HepG2 (cell line): ENCODE measurements around the gene BLVRB. TPM values are rescaled to one million over a fixed set of nuclear protein-coding genes. Genes with fewer than 3 reads are reported as not detected.

Source experiments
- CCAR2 ChIP-seq: fragments of 200-400 bp; formaldehyde crosslinking; optimal IDR thresholded peaks from 2 replicates; pipeline ENCODE3; 2018; ENCODE audit warnings: low read depth, mild to moderate bottlenecking, low read length, moderate library complexity
- HNF4G ChIP-seq, 2 experiments: sonication (generic) in 1 of 2; formaldehyde crosslinking in 1 of 2; IDR thresholded peaks; 2 replicates each; pipeline versions ENCODE4 v1.4.0 to v1.6.1; 2011 to 2020; ENCODE audit warnings: borderline replicate concordance in 2 of 2, low read depth in 2 of 2, mild to moderate bottlenecking in 2 of 2, low read length in 1 of 2, missing genetic modification reagents in 1 of 2, moderate library complexity in 1 of 2
- HOXA5 ChIP-seq: sonication (generic); formaldehyde crosslinking; IDR thresholded peaks from 2 replicates; pipeline ENCODE4 v1.4.0; 2020; ENCODE audit warnings: missing genetic modification reagents
- KDM5A ChIP-seq: fragments of 200-600 bp; sonication (generic); IDR thresholded peaks from 2 replicates; pipeline ENCODE4 v1.7.0; 2018; ENCODE audit warnings: antibody characterized with exemption, mild to moderate bottlenecking, low read length, borderline replicate concordance
- KDM6A ChIP-seq: IDR thresholded peaks from 2 replicates; pipeline ENCODE4 v1.6.1; 2016; ENCODE audit warnings: low read depth
- MAFG ChIP-seq: sonication (generic); formaldehyde crosslinking; IDR thresholded peaks from 2 replicates; pipeline ENCODE4 v1.5.1; 2020; ENCODE audit warnings: mild to moderate bottlenecking, missing genetic modification reagents
- MATR3 ChIP-seq: sonication (generic); formaldehyde crosslinking; IDR thresholded peaks from 2 replicates; pipeline ENCODE4 v1.4.0; 2020; ENCODE audit warnings: missing genetic modification reagents
- MED13 ChIP-seq: sonication (generic); formaldehyde crosslinking; IDR thresholded peaks from 2 replicates; pipeline ENCODE4 v1.5.0; 2020; ENCODE audit warnings: missing genetic modification reagents
- MIER2 ChIP-seq: IDR thresholded peaks from 2 replicates; pipeline ENCODE4 v1.6.1; 2016; ENCODE audit warnings: missing biosample characterization, missing genetic modification reagents
- NCOA2 ChIP-seq: sonication (generic); formaldehyde crosslinking; IDR thresholded peaks from 2 replicates; pipeline ENCODE4 v1.8.0; 2022; ENCODE audit warnings: inconsistent platforms
- NFIB ChIP-seq: sonication (generic); formaldehyde crosslinking; IDR thresholded peaks from 2 replicates; pipeline ENCODE4 v1.9.0; 2021; ENCODE audit warnings: missing genetic modification reagents, mild to moderate bottlenecking, borderline replicate concordance
- NFRKB ChIP-seq: fragments of 450-650 bp; IDR thresholded peaks from 2 replicates; pipeline ENCODE4 v1.6.1; 2017
- RBFOX2 ChIP-seq: fragments of 200-400 bp; formaldehyde crosslinking; IDR thresholded peaks from 2 replicates; pipeline ENCODE4 v1.6.1; 2017; ENCODE audit warnings: low read depth, mild to moderate bottlenecking, low read length
- SAP130 ChIP-seq: IDR thresholded peaks from 2 replicates; pipeline ENCODE4 v1.6.1; 2016; ENCODE audit warnings: low read depth
- SRSF9 ChIP-seq: fragments of 200-400 bp; formaldehyde crosslinking; IDR thresholded peaks from 2 replicates; pipeline ENCODE4 v1.6.1; 2018; ENCODE audit warnings: borderline replicate concordance, mild to moderate bottlenecking, low read depth, low read length; ENCODE audit not compliant: insufficient read depth, poor library complexity, severe bottlenecking
- TCF7L2 ChIP-seq: IDR thresholded peaks from 2 replicates; pipeline ENCODE4 v1.6.1; 2011; ENCODE audit warnings: mild to moderate bottlenecking, low read depth, low read length, moderate library complexity
- TEAD3 ChIP-seq: optimal IDR thresholded peaks from 2 replicates; pipeline ENCODE3; 2016; ENCODE audit warnings: borderline replicate concordance
- ZKSCAN5 ChIP-seq: sonication (generic); formaldehyde crosslinking; IDR thresholded peaks from 2 replicates; pipeline ENCODE4 v1.5.1; 2020; ENCODE audit warnings: mild to moderate bottlenecking, missing genetic modification reagents
- ZNF383 ChIP-seq: sonication (generic); formaldehyde crosslinking; IDR thresholded peaks from 2 replicates; pipeline ENCODE4 v1.4.0; 2020; ENCODE audit warnings: missing genetic modification reagents, mild to moderate bottlenecking, borderline replicate concordance
- ZNF496 ChIP-seq: sonication (generic); formaldehyde crosslinking; IDR thresholded peaks from 2 replicates; pipeline ENCODE4 v1.8.1; 2023; ENCODE audit warnings: mild to moderate bottlenecking, moderate library complexity, missing genetic modification reagents; ENCODE audit not compliant: insufficient replicate concordance
- ZNF570 ChIP-seq: sonication (generic); formaldehyde crosslinking; IDR thresholded peaks from 2 replicates; pipeline ENCODE4 v1.4.0; 2020; ENCODE audit warnings: mild to moderate bottlenecking, missing genetic modification reagents, borderline replicate concordance
- ZNF607 ChIP-seq: sonication (generic); formaldehyde crosslinking; IDR thresholded peaks from 2 replicates; pipeline ENCODE4 v1.5.1; 2020; ENCODE audit warnings: missing genetic modification reagents, mild to moderate bottlenecking, borderline replicate concordance
- polyA plus RNA-seq, 8 experiments: library from polyadenylated mRNA; depleted of rRNA in 3 of 8; stranded (reverse) in 7 of 8; unstranded in 1 of 8; fragments of >200 nt; fragmentation: Illumina TruSeq in 4 of 8; extraction: Trizol in 4 of 8; gene quantifications; 2 replicates each; pipeline versions ENCODE4 v1.2.1 to v1.2.3, GENCODE V29; 2011 to 2016; ENCODE audit warnings: low read depth in 4 of 8, missing spikeins in 1 of 8, mixed read lengths in 1 of 8; ENCODE audit not compliant: insufficient read depth in 1 of 8
- total RNA-seq, 5 experiments: library from RNA; depleted of rRNA; stranded (reverse); fragments of >200 nt; fragmentation: Illumina TruSeq; extraction: Trizol; gene quantifications; 2 replicates each; pipeline ENCODE4 v1.2.3, GENCODE V29; 2016; ENCODE audit warnings: low read depth in 1 of 5
- TF ChIP-seq, protein P1 (sequence below): sonication (generic); formaldehyde crosslinking; IDR thresholded peaks from 2 replicates; pipeline ENCODE4 v1.8.0; 2022; ENCODE audit warnings: missing genetic modification reagents, mild to moderate bottlenecking, moderate library complexity, borderline replicate concordance
- TF ChIP-seq, protein P2 (sequence below): sonication (generic); formaldehyde crosslinking; IDR thresholded peaks from 2 replicates; pipeline ENCODE4 v1.9.0; 2021; ENCODE audit warnings: missing genetic modification reagents, mild to moderate bottlenecking, borderline replicate concordance
- TF ChIP-seq, protein P3 (sequence below): sonication (generic); formaldehyde crosslinking; IDR thresholded peaks from 2 replicates; pipeline ENCODE4 v1.4.0; 2020; ENCODE audit warnings: missing genetic modification reagents
- TF ChIP-seq, protein P4 (sequence below): IDR thresholded peaks from 2 replicates; pipeline ENCODE4 v1.6.1; 2012; ENCODE audit warnings: inconsistent platforms

BLVRB gene
- total and polyA plus RNA-seq, 2 of the 13 experiments (the other 11 are each of a cell fraction or from before 2014, with no cell fraction given) = 25.9 to 51.4 TPM

DNA sequence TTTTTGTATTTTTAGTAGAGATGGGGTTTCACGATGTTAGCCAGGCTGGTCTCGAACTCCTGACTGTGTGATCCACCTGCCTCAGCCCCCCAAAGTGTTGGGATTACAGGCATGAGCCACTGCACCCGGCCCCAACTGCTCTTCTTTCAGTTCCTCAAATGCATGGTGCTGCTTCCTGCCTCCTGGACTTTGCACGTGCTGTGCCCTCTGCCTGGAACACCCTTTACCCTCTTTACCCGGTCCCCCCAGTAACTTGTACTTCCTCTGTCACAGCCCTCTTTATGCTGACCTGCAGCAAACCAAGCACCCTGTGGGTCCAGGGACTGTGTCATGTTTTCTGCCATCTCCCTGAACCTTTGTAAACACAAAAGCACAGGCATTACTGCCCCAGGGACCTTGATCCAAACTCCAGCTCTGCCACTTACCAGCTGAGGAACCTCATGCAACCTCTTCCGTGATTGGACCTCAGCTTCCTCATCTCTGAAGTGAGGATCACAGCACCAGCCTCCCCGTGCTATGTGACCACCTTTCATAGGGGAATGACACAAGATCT is 3.8 kb downstream of the BLVRB start (continued):
- TF ChIP-seq, protein P1, sequence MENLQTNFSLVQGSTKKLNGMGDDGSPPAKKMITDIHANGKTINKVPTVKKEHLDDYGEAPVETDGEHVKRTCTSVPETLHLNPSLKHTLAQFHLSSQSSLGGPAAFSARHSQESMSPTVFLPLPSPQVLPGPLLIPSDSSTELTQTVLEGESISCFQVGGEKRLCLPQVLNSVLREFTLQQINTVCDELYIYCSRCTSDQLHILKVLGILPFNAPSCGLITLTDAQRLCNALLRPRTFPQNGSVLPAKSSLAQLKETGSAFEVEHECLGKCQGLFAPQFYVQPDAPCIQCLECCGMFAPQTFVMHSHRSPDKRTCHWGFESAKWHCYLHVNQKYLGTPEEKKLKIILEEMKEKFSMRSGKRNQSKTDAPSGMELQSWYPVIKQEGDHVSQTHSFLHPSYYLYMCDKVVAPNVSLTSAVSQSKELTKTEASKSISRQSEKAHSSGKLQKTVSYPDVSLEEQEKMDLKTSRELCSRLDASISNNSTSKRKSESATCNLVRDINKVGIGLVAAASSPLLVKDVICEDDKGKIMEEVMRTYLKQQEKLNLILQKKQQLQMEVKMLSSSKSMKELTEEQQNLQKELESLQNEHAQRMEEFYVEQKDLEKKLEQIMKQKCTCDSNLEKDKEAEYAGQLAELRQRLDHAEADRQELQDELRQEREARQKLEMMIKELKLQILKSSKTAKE (CRISPR knock-in tag) = no peak
- TF ChIP-seq TCF7L2 (no peak), ZNF496 (CRISPR knock-in tag) (no peak), CCAR2 (no peak), NFIB (no peak), MATR3 (no peak), MAFG (CRISPR knock-in tag) (no peak), HOXA5 (CRISPR knock-in tag) (no peak), MED13 (no peak), ZNF570 (CRISPR knock-in tag) (no peak), ZKSCAN5 (CRISPR knock-in tag) (no peak), HNF4G (IDR thresholded peaks at IDR 0.05; ENCODE audit: borderline replicate concordance, low read depth, low read length) (peak; percentile 59), HNF4G (CRISPR knock-in tag; IDR thresholded peaks at IDR 0.05; ENCODE audit: borderline replicate concordance, low read depth) (0 out of 2 replicates have a peak, but pooled peaks have one; percentile 48), RBFOX2 (no peak), TEAD3 (CRISPR knock-in tag) (peak; percentile 40), SRSF9 (no peak), NFRKB (no peak), MIER2 (CRISPR knock-in tag) (no peak), ZNF607 (CRISPR knock-in tag) (no peak), KDM5A (no peak), NCOA2 (CRISPR knock-in tag) (no peak), SAP130 (peak; percentile 64), KDM6A (CRISPR knock-in tag) (no peak), ZNF383 (no peak)
- TF ChIP-seq, protein P2, sequence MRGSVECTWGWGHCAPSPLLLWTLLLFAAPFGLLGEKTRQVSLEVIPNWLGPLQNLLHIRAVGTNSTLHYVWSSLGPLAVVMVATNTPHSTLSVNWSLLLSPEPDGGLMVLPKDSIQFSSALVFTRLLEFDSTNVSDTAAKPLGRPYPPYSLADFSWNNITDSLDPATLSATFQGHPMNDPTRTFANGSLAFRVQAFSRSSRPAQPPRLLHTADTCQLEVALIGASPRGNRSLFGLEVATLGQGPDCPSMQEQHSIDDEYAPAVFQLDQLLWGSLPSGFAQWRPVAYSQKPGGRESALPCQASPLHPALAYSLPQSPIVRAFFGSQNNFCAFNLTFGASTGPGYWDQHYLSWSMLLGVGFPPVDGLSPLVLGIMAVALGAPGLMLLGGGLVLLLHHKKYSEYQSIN (CRISPR knock-in tag) = no peak
- TF ChIP-seq, protein P3, sequence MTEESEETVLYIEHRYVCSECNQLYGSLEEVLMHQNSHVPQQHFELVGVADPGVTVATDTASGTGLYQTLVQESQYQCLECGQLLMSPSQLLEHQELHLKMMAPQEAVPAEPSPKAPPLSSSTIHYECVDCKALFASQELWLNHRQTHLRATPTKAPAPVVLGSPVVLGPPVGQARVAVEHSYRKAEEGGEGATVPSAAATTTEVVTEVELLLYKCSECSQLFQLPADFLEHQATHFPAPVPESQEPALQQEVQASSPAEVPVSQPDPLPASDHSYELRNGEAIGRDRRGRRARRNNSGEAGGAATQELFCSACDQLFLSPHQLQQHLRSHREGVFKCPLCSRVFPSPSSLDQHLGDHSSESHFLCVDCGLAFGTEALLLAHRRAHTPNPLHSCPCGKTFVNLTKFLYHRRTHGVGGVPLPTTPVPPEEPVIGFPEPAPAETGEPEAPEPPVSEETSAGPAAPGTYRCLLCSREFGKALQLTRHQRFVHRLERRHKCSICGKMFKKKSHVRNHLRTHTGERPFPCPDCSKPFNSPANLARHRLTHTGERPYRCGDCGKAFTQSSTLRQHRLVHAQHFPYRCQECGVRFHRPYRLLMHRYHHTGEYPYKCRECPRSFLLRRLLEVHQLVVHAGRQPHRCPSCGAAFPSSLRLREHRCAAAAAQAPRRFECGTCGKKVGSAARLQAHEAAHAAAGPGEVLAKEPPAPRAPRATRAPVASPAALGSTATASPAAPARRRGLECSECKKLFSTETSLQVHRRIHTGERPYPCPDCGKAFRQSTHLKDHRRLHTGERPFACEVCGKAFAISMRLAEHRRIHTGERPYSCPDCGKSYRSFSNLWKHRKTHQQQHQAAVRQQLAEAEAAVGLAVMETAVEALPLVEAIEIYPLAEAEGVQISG (CRISPR knock-in tag) = peak; percentile 62; the same call in 1 of the 2 replicates
- TF ChIP-seq, protein P4, sequence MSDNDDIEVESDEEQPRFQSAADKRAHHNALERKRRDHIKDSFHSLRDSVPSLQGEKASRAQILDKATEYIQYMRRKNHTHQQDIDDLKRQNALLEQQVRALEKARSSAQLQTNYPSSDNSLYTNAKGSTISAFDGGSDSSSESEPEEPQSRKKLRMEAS = peak; percentile 70
